DLD1 (cell line): ENCODE results near the gene LBH.

Experiments
- in situ Hi-C: cut with HindIII; loops from 2 replicates; pipeline ENCODE4 v1.10.0; 2017; ENCODE audit warnings: low sequenced_read_pairs

LBH gene

DNA sequence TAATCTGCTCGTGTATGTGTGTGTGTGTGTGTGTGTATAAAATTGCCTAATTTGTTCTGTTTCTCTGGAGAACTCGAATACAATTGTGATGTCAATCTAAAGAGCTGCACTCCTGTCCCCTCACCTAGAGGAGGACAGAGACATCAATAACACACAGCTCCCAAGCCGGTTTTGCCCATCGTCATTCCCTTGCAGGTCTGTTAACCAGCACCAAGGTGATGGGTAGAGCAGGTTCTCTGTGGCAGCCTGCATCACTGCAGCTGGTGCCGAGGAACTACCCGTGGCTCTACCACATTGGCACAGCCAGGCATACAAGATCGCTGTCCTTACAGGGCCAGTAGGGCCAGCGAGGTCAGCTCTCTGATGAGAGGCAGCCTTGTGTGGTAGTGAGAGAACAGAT, 41.0 kb downstream of the LBH start:
- in situ Hi-C loops, result no loop called here

DNA sequence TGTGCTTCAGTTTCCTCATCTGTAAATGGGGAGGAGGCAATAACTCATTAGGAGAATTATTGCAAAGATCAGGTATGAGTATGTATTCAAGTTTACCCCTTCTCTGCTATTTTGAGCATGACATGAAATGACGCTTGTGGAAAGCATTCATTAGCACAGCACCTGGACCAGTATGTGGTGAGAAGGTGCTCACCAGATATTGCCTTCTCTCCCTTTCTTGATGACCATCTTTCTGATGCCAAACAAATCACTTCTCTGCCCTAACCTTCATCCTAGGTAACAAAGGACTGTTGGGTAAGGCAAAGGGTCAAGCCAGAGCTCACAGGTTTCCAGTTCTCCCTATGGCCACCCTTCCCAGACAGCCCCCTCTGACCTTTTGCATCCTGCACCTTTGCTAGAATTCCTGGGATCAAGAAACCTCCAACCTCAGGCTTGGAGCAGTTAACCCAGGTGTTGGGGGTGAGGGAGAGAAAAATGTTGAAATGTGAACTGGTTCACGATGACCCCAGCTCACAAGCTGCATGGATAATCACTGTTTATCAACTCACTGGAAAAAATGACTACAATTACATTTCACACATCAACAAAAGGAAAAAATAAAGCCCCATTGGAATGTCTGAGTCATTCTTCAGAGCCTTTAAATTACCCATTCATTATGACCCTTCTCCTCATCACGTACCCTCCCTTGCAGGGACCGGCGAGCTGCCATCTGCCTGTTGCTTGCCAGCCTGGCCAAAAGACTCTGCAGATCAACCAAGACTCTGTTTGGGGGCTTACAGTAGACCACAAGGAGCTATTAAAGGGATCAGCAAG, 41.6 kb downstream of the LBH start:
- in situ Hi-C loops, result no loop called here

- in situ Hi-C loops, result no loop called here
Observed at GRCh38 chr2:30273574-30273929, 42.2 kb downstream of the LBH start.

DNA sequence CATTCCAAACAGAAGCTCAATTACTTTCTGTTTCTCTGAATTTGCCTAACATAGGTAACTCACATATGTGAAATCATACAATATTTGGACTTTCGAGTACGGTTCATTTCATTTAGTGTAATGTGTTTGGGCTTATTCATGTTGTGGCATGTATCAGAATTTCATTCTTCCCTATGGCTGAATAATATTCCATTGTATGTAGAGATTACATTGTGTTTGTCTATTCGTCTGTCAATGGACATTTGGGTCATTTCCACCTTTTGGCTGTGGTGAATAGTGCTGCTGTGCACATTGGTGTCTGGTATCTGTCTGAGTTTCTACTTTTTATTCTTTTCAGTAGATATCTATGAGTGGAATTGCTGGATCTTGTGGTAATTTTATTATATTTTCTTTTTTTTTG, 43.9 kb downstream of the LBH start:
- in situ Hi-C loops, result no loop called here

DNA sequence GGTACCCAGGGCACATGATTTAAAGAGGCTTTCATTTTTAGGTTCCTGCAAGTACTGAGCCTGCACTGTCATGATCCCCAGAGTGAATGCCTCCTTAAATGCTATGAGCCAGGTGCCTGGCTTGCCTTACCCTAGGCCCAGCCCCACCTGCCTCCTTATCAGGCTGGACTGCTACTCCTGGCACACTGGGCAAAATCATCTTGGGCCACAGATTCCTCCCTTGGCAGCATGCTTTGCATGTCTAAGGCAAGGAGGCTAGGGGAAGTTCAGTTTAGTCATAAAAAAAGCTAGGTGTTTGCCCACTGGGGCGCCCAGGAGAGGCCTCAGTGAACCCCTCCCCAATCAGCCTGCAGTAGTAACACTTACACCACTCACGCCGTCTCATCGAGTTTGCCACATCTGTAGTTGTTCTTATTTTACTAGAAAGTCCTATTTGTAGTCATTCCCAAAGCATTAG, 45.1 kb downstream of the LBH start:
- in situ Hi-C loops, result no loop called here

DNA sequence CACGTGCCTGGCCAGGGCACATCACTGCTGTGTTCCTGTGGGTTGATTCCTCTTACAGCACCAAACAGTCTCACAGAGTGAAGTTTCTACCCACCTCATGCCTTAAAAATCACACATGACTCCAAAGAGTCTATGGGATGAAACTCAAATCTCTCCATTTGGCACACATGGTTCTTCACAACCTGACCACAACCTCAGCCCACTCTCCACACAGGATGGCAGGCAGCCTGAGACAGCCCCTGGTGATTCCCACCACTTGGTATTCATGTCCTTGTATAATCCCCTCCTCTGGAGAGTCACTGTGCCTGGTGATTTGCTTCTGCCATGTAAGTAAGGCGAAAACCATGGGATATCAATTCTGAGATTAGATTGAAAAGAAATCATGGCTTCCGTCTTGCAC, 46.2 kb downstream of the LBH start:
- in situ Hi-C loops, result no loop called here

- in situ Hi-C loops, result no loop called here
Observed at GRCh38 chr2:30278419-30278818, 47.1 kb downstream of the LBH start.

DNA sequence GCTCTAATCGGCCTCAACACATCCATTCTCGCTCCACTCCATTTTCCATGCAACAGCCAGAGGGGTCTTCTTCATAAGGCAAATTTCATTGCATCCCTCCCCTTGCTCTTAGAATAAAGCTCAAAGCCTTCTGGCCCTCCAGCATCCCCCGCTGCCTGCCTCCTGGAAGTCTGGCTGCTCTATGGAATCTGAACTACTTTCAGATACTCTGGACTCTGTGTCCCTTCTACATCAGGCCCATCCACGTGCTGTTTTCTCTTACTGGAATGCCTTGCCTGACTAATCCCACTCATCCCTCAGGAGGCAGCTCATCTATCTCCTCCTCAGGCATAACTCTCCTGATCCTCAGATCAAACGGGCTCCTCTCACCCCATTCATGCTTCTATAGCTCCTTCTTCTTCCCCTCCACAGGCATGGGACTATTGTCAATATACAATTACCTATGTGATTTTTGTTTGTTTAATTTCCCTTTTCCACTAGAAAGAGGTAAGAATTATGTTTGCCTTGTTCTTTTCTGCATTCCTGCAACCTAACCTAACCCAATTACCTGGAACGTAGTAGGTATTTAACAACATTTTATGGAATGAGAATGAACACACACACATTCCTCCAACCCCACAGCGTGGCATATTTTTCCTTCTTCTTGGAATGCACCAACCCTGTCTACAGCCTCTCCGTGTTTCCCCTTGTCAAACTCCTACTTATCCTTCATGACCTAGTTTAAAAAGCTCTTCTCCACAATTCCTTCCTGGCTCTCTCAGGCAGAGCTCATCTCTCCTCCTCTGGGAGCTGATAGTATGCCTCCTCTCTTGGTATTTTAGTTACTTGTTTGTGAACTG, 49.5 kb downstream of the LBH start:
- in situ Hi-C loops, result loop anchor here (5.0 kb wide), 1 partner anchor 101 kb away; no protein-coding TSS in a partner anchor

DNA sequence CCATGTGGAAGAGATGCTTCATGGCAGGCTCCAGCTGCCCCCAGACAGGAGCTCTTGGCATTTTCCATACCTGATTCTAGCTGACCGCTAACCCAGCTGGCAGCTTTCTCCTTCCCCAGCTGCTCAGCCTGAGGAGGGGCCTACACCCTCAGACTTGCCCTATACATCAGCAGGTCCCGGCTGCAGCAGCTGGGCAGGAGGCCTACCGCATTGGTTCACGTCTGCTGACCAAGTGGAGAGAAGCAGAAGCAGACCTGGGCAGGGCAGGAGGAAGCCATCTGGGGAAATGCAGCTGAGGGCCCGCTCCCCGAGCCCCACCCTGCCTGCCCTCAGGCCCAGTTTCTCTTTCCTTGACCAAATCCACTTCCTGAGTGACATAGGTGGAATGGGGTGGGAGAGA, 50.7 kb downstream of the LBH start:
- in situ Hi-C loops, result loop anchor here (5.0 kb wide), 1 partner anchor 100 kb away; no protein-coding TSS in a partner anchor

GRCh38 chr2:30282721-30283120, 51.4 kb downstream of the LBH start:
- in situ Hi-C loops, result loop anchor here (5.0 kb wide), 1 partner anchor 100 kb away; no protein-coding TSS in a partner anchor

GRCh38 chr2:30283931-30284565, 52.7 kb downstream of the LBH start:
- in situ Hi-C loops, result loop anchor here (5.0 kb wide), 1 partner anchor 98 kb away; no protein-coding TSS in a partner anchor

GRCh38 chr2:30285758-30286157, 54.4 kb downstream of the LBH start:
- in situ Hi-C loops, result no loop called here

GRCh38 chr2:30287190-30287840, 56.0 kb downstream of the LBH start:
- in situ Hi-C loops, result no loop called here

DNA sequence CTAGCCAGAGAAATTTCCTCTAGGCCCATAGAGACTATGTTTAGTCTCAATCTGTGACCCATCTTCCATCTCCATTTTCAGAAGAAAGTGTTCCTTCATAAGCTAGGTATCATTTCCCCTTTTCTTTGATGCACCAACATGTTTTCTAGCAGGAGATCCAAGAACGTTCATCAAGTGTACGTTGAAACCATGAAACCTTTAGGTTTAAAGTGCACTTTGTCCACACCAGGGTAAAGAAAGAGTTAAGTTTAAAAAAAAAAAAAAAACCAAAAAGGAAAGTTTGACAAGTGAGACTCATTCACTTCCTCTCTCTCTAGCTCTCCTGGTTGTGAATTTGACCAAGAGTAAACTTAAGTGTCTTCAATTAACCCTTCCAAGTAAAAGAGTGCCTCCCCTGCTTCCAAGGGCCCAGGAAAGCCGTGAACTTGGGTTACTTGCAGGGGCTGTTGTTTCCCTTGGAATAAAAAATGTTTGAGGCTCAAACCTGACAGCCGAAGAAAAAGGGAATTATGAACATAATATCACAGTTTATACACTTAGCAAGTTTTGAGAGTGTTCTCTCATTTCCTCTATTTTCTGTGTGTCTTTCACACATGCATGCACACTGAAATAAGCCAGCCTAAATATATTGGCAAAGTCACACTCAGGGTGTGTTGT, 56.7 kb downstream of the LBH start:
- in situ Hi-C loops, result no loop called here

DNA sequence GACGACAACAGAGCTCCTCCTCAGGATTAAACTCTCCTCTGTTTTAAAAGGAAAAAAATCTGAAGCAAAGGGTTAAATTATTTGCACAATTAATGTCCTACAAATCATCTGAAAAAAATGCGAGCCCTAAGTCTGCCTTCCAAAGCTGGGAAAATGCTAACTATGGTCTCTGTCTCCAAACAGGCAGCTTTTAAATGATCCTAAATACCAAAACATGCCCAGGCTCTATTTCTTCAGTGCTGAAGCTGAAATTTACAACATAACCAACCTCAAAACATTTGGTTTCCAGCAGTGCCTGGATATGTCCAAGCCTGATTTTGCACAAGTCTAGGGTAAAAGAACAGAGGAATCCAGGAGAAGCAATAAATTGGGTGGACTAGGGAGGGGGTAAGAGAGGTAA, 57.2 kb downstream of the LBH start:
- in situ Hi-C loops, result no loop called here

- in situ Hi-C loops, result no loop called here
Observed at GRCh38 chr2:30293303-30293921, 62.1 kb downstream of the LBH start.

DNA sequence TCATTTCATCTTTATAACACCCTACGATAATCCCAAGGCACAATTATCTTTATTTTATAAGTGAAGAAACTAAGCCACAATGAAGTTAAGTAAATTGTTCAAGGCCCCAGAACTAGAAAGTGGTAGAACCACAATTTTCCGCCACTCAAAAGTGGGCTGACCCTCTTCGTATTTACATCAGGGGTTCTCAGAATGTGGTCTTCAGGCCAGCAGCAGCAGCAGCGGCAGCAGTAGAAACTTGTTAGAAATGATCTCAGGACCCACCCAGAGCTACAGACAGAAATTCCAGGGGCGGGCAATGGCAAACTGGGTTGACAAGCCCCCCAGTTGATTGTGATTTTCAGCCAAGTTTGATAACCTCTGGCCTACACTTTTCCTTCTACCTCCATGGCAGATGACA, 62.8 kb downstream of the LBH start:
- in situ Hi-C loops, result no loop called here

- in situ Hi-C loops, result no loop called here
Observed at GRCh38 chr2:30296496-30296895, 65.2 kb downstream of the LBH start.

DNA sequence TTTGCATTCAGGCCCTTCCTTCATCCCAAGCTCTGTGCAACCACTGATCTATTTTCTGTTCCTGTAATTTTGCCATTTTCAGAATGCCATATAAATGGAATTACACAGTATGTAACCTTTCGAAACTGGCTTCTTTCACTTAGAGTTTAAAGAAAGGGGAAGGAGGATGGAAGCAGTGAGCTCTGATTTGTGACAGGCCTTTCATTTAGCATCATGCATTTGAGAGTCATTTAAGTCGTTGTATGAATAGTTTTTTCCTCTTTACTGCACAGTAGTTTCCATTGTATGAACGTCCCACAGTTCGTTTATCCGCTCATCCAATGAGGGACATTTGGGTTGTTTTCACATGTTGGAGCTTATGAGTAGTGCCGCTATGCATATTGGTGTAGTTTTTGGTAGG, 67.0 kb downstream of the LBH start:
- in situ Hi-C loops, result no loop called here

DNA sequence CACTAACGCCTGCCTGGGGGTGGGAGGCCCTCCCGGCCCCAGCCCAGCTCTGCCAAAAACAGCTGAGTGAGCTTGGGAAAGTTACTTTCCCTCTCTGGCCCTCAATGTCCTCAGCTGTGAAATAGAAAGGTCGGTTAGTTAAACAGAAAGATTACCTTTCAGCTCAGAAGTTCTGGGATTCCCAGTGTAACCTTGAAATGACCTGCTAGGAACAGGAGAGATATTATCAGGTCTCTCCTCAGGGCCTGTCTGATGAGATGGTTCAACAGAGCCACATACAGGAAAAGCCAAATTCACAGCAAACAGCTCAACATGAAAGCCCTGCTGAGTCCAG, 68.8 kb downstream of the LBH start:
- in situ Hi-C loops, result no loop called here
